ENCODE results near the gene B4GALT3. TPM values are rescaled to one million over a fixed set of nuclear protein-coding genes. Genes with fewer than 3 reads are reported as not detected.

Gene B4GALT3
- total RNA-seq, 1 donor from 2014 or later, result 24.3 TPM

DNA sequence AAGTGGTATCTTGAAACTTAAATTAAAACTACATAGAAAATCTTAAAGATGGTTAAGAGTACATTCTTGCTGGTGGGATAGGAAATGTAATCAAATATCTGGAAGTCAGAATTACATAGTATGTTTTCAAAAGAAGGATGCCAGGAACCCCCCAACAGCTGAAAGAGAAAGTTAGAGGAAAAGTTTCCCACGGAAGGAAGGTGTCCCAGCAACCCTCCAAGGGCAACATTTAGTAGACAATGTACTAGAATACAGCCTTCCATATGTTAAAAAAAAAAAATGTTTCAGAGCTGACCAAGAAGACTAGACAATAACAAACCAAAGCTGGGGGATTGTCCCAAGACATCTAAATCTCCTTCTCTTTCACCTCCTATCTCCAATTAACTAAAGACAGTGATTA lies 47.0 kb downstream of the B4GALT3 start:
- no peaks in the 10 kb centered on the region for H3K9me3 Mint-ChIP-seq (ENCODE audit: unreplicated experiment)
- no peaks in the 10 kb centered on the region for H3K27me3 Mint-ChIP-seq (ENCODE audit: unreplicated experiment)
- no peak overlapping the region for H3K4me3 Mint-ChIP-seq (ENCODE audit: unreplicated experiment)
- H3K27ac Mint-ChIP-seq (ENCODE audit: unreplicated experiment), result no peak overlapping the region
- H3K4me1 Mint-ChIP-seq (ENCODE audit: unreplicated experiment), result peaks cover 24% of the 10 kb centered on the region
- H3K36me3 Mint-ChIP-seq (ENCODE audit: unreplicated experiment), result peaks cover 26% of the 10 kb centered on the region
- no peak for DNase-seq (ENCODE audit: extremely low spot score, unreplicated experiment)
- TF ChIP-seq CTCF (IDR thresholded peaks at IDR 0.05), result no peak

GRCh38 chr1:161128591-161129420 lies 48.5 kb downstream of the B4GALT3 start:
- Mint-ChIP-seq H3K27me3 (ENCODE audit: unreplicated experiment) (no peaks in the 10 kb centered on the region), H3K27ac (ENCODE audit: unreplicated experiment) (no peak overlapping the region), H3K4me3 (ENCODE audit: unreplicated experiment) (no peak overlapping the region), H3K9me3 (ENCODE audit: unreplicated experiment) (no peaks in the 10 kb centered on the region), H3K4me1 (ENCODE audit: unreplicated experiment) (peaks cover 24% of the 10 kb centered on the region), H3K36me3 (ENCODE audit: unreplicated experiment) (peaks cover 31% of the 10 kb centered on the region)
- TF ChIP-seq CTCF (IDR thresholded peaks at IDR 0.05), result no peak
- DNase-seq (ENCODE audit: extremely low spot score, unreplicated experiment), result no peak

- Mint-ChIP-seq H3K27me3 (ENCODE audit: unreplicated experiment) (no peaks in the 10 kb centered on the region), H3K36me3 (ENCODE audit: unreplicated experiment) (peaks cover 36% of the 10 kb centered on the region), H3K27ac (ENCODE audit: unreplicated experiment) (no peak overlapping the region), H3K9me3 (ENCODE audit: unreplicated experiment) (no peaks in the 10 kb centered on the region), H3K4me1 (ENCODE audit: unreplicated experiment) (peaks cover 24% of the 10 kb centered on the region), H3K4me3 (ENCODE audit: unreplicated experiment) (no peak overlapping the region)
- no peak for TF ChIP-seq CTCF (IDR thresholded peaks at IDR 0.05)
- no peak for DNase-seq (ENCODE audit: extremely low spot score, unreplicated experiment)
These were observed 49.7 kb downstream of the B4GALT3 start for GRCh38 chr1:161127649-161128048.

DNA sequence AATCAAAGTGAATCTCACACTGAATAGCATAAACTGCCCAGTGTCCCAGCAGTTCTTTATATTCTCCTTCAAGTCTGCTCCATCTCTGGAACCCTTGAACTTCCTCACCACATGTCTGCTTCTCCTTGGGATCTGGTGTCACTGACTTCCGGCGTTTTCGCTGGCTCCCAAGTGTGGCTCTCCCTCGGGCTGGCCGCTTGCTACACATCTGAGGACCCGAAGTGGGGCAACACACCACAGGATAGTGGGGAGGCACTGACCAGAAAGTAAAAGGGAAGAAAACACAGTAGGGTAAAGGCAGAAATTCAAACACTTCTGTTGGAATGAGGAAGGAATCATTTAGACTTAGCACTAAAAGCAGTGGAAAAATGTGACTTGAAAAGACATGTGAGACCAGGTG lies 54.3 kb downstream of the B4GALT3 start:
- Mint-ChIP-seq H3K4me1 (ENCODE audit: unreplicated experiment) (peaks cover 20% of the 10 kb centered on the region), H3K9me3 (ENCODE audit: unreplicated experiment) (no peaks in the 10 kb centered on the region), H3K27ac (ENCODE audit: unreplicated experiment) (no peak overlapping the region), H3K4me3 (ENCODE audit: unreplicated experiment) (no peak overlapping the region), H3K36me3 (ENCODE audit: unreplicated experiment) (peaks cover 44% of the 10 kb centered on the region), H3K27me3 (ENCODE audit: unreplicated experiment) (no peaks in the 10 kb centered on the region)
- TF ChIP-seq CTCF (IDR thresholded peaks at IDR 0.05), result no peak
- no peak for DNase-seq (ENCODE audit: extremely low spot score, unreplicated experiment)

- H3K36me3 Mint-ChIP-seq (ENCODE audit: unreplicated experiment), result peaks cover 37% of the 10 kb centered on the region
- no peak for DNase-seq (ENCODE audit: extremely low spot score, unreplicated experiment)
- no peaks in the 10 kb centered on the region for H3K27me3 Mint-ChIP-seq (ENCODE audit: unreplicated experiment)
- H3K9me3 Mint-ChIP-seq (ENCODE audit: unreplicated experiment), result no peaks in the 10 kb centered on the region
- H3K4me1 Mint-ChIP-seq (ENCODE audit: unreplicated experiment), result peaks cover 29% of the 10 kb centered on the region
- TF ChIP-seq CTCF (IDR thresholded peaks at IDR 0.05), result no peak
- H3K4me3 Mint-ChIP-seq (ENCODE audit: unreplicated experiment), result no peak overlapping the region
- no peak overlapping the region for H3K27ac Mint-ChIP-seq (ENCODE audit: unreplicated experiment)
These were observed 55.5 kb downstream of the B4GALT3 start for GRCh38 chr1:161121834-161122233.

Small RNA genes lying within 50 kb of the gene (microRNA-seq; reads per million reads assigned to microRNA genes)
- not detected for gene MIR5187 (ENCODE audit: unreplicated experiment)

Other genes with a start within 250 kb of the B4GALT3 start
- not detected in 2 replicates for gene ITLN2, start 222.7 kb downstream of the B4GALT3 start, total RNA-seq
- gene F11R, start 156.4 kb downstream of the B4GALT3 start, total RNA-seq, result 1.4 and 1.5 TPM in 2 replicates
- gene TSTD1, start 138.5 kb downstream of the B4GALT3 start, total RNA-seq, result 0.73 TPM in 1 of 2 replicates, not detected in the other
- 51.5 and 57.2 TPM in 2 replicates for gene USF1, start 131.5 kb downstream of the B4GALT3 start, total RNA-seq
- not detected in 2 replicates for gene ARHGAP30, start 107.6 kb downstream of the B4GALT3 start, total RNA-seq
- gene NECTIN4, start 87.9 kb downstream of the B4GALT3 start, total RNA-seq, result not detected in 2 replicates
- 3.6 and 3.7 TPM in 2 replicates for gene KLHDC9, start 79.1 kb downstream of the B4GALT3 start, total RNA-seq
- 48.9 and 49.2 TPM in 2 replicates for gene PFDN2, start 59.5 kb downstream of the B4GALT3 start, total RNA-seq
- gene NIT1, start 59.4 kb downstream of the B4GALT3 start, total RNA-seq, result 31.2 and 33.2 TPM in 2 replicates
- 40.8 and 43.1 TPM in 2 replicates for gene DEDD, start 44.8 kb downstream of the B4GALT3 start, total RNA-seq
- gene UFC1, start 23.5 kb downstream of the B4GALT3 start, total RNA-seq, result 98.2 and 100 TPM in 2 replicates
- 25.5 and 27.5 TPM in 2 replicates for gene USP21, start 18.0 kb downstream of the B4GALT3 start, total RNA-seq
- 37.1 and 37.9 TPM in 2 replicates for gene PPOX, start 11.1 kb downstream of the B4GALT3 start, total RNA-seq
- gene ADAMTS4, start 21.5 kb upstream of the B4GALT3 start, total RNA-seq, result 1.2 TPM in 2 replicates
- 82.0 and 82.5 TPM in 2 replicates for gene NDUFS2, start 24.9 kb upstream of the B4GALT3 start, total RNA-seq
- gene FCER1G, start 37.8 kb upstream of the B4GALT3 start, total RNA-seq, result not detected in 2 replicates
- not detected in 2 replicates for gene APOA2, start 46.1 kb upstream of the B4GALT3 start, total RNA-seq
- 8.6 and 10.3 TPM in 2 replicates for gene TOMM40L, start 48.6 kb upstream of the B4GALT3 start, total RNA-seq
- gene NR1I3, start 60.7 kb upstream of the B4GALT3 start, total RNA-seq, result not detected in 2 replicates
- not detected in 2 replicates for gene PCP4L1, start 81.2 kb upstream of the B4GALT3 start, total RNA-seq
- 0.44 and 0.81 TPM in 2 replicates for gene MPZ, start 132.5 kb upstream of the B4GALT3 start, total RNA-seq
- 148 and 164 TPM in 2 replicates for gene SDHC, start 136.9 kb upstream of the B4GALT3 start, total RNA-seq
- gene CFAP126, start 190.4 kb upstream of the B4GALT3 start, total RNA-seq, result not detected in 2 replicates

All from osteocyte (in vitro differentiated cells).